ENCODE results near the gene ADORA2B.
"Not testable (repeated sequence)": the region's sequence is repeated elsewhere in the genome, so short reads cannot be mapped to it uniquely, and the experiment has no call there.

ADORA2B gene

DNA sequence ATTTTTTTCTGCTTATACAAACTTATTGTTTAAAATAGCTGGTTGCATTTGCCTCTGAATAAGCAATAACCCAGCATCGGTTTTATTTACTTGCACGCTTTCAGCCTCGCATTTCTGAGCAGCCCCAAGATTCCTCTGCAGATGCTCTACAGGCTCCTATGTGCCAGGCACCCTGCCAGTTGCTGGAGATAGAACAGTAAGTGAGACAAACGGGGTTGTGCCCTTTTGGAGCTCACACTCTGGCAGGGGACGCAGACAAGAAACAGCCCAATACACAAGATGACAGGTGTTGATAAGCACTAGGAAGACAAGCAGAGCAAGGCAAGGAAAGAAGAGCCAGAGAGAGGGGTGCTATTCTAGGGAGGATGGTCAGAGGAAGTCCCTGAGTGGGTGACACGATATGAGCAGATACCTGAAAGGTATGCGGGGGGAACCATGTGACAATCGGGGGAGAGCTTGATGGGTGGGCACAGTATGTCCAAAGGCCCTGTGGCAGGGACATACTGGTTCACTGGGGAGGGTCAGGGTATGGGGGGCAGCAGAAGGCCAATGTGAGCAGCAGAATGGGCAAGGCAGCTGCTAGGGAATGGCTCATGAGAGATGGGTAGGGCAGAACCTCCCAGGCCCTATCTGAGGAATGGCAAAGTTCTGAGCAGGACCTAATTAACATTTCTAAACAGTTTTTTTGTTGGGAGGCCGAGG is 18.7 kb upstream of the ADORA2B start:
- no peak for DNase-seq

GRCh38 chr17:15928286-15928785 is 16.6 kb upstream of the ADORA2B start:
- DNase-seq = no peak

- no peak for DNase-seq
Measured at GRCh38 chr17:15929941-15930340, 15.0 kb upstream of the ADORA2B start.

DNA sequence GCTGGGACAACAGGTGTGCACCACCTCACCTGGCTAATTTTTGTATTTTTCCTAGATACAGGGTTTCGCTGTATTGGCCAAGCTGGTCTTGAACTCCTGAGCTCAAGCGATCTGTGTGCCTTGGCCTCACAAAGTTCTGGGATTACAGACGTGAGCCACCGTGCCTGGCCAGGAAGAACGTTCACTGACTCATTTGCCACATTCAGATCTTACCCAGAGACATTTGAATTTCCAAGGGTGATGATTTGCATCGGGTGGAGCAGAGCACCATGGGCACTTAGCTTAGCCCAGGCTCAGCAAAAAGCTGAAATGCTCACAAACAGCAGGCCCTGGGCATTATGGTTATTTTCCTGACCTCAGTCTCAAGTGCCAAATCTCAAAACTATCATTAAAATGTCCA is 14.5 kb upstream of the ADORA2B start:
- no peak for DNase-seq

DNA sequence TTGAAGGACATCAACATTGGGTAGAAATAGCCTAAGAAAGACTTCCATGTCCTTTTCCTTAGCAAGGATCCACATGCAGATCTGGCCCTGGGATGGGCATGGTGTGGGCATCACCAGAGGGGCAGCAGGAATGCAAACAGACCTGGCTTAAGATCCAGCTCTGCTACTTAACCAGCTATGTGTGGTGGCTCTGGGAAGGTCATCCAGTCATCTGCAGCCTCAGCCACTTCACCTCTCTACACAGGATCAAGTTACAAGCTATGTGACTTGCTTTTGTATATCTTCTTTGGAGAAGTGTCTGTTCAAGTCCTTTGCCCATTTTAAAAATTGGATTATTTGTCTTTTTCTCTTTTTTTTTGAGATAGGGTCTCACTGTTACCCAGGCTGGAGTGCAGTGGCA is 13.5 kb upstream of the ADORA2B start:
- DNase-seq = no peak

GRCh38 chr17:15934866-15935265 is 10.1 kb upstream of the ADORA2B start:
- no peak for DNase-seq

- no peak for DNase-seq
Measured at GRCh38 chr17:15935891-15936290, 9.0 kb upstream of the ADORA2B start.

GRCh38 chr17:15936481-15936880 is 8.4 kb upstream of the ADORA2B start:
- not testable (repeated sequence) for DNase-seq

- DNase-seq = no peak
Measured at GRCh38 chr17:15941781-15942180, 3.1 kb upstream of the ADORA2B start.

DNA sequence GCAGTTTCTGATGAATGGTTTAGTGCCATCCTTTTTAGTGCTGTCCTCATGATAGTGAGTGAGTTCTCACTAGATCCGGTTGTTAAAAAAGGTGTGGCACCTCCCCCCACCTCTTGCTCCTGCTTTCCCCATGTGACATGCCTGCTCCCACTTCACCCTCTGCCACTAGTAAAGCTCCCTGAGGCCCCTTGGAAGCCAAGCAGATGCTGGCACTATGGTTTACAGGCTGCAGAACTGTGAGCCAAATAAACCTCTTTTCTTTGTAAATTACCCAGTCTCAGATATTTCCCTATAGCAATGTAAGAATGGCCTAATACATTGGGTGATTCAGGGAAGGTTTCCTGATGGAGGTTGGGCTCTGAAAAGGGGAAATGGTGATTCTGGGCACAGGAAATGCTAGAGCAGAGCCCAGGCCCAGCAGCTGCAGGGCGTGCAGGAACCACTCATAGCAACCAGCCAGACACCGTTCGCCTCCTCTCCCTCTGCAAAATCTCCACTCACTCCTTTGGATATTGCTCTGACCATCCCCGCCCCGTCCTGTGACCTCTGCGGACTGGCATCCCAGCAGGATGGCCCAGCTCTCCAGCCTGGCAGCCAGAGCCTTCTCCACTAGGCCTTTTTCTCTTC is 2.6 kb upstream of the ADORA2B start:
- DNase-seq = no peak

DNA sequence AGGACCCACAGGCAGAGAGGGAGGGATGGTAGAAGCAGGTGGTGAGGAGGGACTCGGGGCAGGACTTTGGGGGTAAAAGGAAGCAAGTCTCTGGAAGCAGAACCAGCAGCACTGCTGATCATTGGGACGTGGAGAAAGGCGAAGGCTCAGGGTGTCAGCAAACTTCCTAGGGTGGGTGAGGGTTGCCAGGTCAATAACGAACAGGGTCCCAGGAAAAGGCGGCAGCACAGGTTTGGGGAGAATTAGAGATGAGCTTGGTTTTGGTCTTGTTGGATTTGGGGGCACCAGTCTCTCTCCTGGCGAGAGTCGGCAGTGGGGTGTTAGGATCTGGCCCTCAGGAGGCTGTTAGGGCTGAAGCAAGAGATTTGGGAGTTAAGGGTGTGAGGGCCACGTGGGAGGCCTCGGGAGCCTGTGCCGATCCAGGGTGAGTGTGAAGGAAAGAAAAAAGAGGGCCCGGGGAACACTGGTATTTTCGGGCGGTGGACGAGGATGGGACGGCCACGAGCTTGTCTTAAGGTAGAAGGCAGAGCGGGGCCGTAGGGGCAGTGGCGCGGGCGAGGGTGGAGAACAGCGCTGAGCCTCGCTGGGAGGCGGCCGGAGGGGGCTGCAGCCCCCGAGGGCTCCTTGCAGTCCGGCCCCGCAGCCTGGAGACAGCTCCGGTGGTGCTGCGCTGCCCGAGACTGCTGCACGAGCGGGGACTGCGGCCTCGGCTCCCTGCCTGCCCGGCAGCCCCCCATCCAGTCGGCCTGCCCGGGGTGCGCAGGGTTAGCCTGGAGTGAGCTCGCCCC is 765 bp upstream of the ADORA2B start:
- DNase-seq = no peak

GRCh38 chr17:15945527-15946191 is 729 bp downstream of the ADORA2B start:
- DNase-seq = no peak

- DNase-seq = no peak
Measured at GRCh38 chr17:15946611-15947120, 1.7 kb downstream of the ADORA2B start.

- no peak for DNase-seq
Measured at GRCh38 chr17:15947271-15947670, 2.3 kb downstream of the ADORA2B start.

GRCh38 chr17:15947976-15948752 is 3.2 kb downstream of the ADORA2B start:
- DNase-seq = no peak

- DNase-seq = no peak
Measured at GRCh38 chr17:15951368-15952047, 6.6 kb downstream of the ADORA2B start.

DNA sequence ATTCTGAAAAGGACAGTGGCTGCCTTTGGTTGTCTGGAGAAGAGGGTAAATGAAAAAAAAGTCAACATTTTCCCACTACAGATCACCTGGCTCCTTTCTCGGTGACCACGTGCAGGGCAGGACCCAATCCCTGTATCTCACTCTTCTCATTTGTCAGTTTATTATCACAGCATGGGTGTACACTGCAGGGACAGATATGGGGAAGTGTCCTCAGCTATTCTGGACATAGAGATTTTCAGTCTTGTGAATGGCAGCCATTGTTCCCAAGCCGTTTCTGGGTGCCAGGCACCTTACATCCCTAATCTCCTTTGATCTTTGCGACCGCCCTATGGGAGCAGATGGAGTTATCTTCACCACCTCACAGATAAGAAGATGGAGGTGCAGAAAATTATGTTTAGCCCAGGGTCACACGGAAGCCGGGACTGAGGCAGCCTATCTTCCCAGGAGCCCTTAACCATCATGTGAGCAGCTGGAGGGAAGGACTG is 7.2 kb downstream of the ADORA2B start:
- DNase-seq = no peak

- no peak for DNase-seq
Measured at GRCh38 chr17:15952916-15953790, 8.2 kb downstream of the ADORA2B start.

- no peak for DNase-seq
Measured at GRCh38 chr17:15954222-15954621, 9.3 kb downstream of the ADORA2B start.

- DNase-seq = no peak
Measured at GRCh38 chr17:15955793-15956541, 11.0 kb downstream of the ADORA2B start.

Data from NCI-H2081 treated with DMSO at 0.1 percent for 48 hours (cell line).